Colonic mucosa (tissue), 4 donors: ENCODE data around the gene ETV6. TPM values are rescaled to one million over a fixed set of nuclear protein-coding genes. Genes with fewer than 3 reads are reported as not detected.

Experiments used
- DNase-seq: peaks from one replicate; pipeline ENCODE4 v3.0.0-alpha.2; 2020
- H3K27ac ChIP-seq: fragments of 200-600 bp; one replicate; pipeline ENCODE4 v1.8.0; 2021
- H3K27me3 ChIP-seq: fragments of 200-600 bp; one replicate; pipeline ENCODE4 v1.8.0; 2021
- H3K36me3 ChIP-seq: fragments of 200-600 bp; one replicate; pipeline ENCODE4 v1.8.0; 2021
- H3K4me1 ChIP-seq: fragments of 200-600 bp; one replicate; pipeline ENCODE4 v1.8.0; 2021; ENCODE audit warnings: mild to moderate bottlenecking
- H3K4me3 ChIP-seq: fragments of 200-600 bp; one replicate; pipeline ENCODE4 v1.8.0; 2021
- H3K9ac ChIP-seq, 2 donors: one replicate each; pipeline ENCODE4 v1.7.0; 2013; ENCODE audit warnings: control low read depth in 2 of 2, low read depth in 2 of 2, low read length in 2 of 2
- H3K9me3 ChIP-seq: fragments of 200-600 bp; one replicate; pipeline ENCODE4 v1.8.0; 2021
- intact Hi-C: fragments of 100-400 bp; cut with DNase I; formaldehyde crosslinking; loops from one replicate; pipeline ENCODE4 v1.14.1; 2022
- total RNA-seq, 2 donors: library from RNA; stranded (reverse); fragmentation: NEBNext Ultra II Directional in 1 of 2; extraction: Animal tissue kit (Norgen Biotek cat#: 25700) in 1 of 2; gene quantifications; one replicate each; pipeline ENCODE4 v1.2.1, GENCODE V29; 2021
- TF ChIP-seq, protein P1 (sequence below): fragments of 200-600 bp; IDR thresholded peaks from one replicate; pipeline ENCODE4 v1.8.0; 2022; ENCODE audit warnings: antibody characterized with exemption, mild to moderate bottlenecking
- donor health status: healthy.
- donor health status: DM: no; HTN: no; CAD: no.
- donor health status: DM: no; HTN: no; CAD: no.

Gene ETV6
- total RNA-seq, 2 donors from 2014 or later: 49.2 to 73.1 TPM

DNA sequence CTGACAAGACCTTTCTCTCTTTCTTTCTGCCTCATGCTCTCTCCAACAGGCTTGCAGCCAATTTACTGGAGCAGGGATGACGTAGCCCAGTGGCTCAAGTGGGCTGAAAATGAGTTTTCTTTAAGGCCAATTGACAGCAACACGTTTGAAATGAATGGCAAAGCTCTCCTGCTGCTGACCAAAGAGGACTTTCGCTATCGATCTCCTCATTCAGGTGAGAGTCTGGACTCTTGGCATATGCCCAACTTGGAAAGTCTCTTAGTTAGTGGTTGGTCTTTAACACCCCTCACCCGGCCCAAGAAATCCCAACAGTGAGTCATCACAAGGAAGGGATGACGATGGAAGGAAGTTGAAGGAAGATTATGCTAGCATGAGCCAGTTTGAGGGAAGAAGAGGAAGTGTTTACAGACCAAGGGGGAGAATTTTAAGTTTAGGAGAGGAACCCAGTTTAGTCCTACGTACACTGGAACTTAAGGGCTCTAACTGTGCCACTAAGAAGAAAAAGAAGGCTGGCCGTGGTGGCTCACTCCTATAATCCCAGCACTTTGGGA is 189.7 kb downstream of the ETV6 start:
- TF ChIP-seq, protein P1, sequence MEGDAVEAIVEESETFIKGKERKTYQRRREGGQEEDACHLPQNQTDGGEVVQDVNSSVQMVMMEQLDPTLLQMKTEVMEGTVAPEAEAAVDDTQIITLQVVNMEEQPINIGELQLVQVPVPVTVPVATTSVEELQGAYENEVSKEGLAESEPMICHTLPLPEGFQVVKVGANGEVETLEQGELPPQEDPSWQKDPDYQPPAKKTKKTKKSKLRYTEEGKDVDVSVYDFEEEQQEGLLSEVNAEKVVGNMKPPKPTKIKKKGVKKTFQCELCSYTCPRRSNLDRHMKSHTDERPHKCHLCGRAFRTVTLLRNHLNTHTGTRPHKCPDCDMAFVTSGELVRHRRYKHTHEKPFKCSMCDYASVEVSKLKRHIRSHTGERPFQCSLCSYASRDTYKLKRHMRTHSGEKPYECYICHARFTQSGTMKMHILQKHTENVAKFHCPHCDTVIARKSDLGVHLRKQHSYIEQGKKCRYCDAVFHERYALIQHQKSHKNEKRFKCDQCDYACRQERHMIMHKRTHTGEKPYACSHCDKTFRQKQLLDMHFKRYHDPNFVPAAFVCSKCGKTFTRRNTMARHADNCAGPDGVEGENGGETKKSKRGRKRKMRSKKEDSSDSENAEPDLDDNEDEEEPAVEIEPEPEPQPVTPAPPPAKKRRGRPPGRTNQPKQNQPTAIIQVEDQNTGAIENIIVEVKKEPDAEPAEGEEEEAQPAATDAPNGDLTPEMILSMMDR: no peak
- H3K9ac ChIP-seq: peak overlapping the region in 1 of 2 donors; percentile 51
- peaks cover 23% of the 10 kb centered on the region for H3K4me1 ChIP-seq
- H3K4me3 ChIP-seq: no peak overlapping the region
- intact Hi-C loops: no loop called here
- peak; percentile 75 for DNase-seq
- no peaks in the 10 kb centered on the region for H3K36me3 ChIP-seq
- peak overlapping the region; percentile 75 for H3K27ac ChIP-seq
- H3K9me3 ChIP-seq: no peaks in the 10 kb centered on the region
- no peaks in the 10 kb centered on the region for H3K27me3 ChIP-seq

DNA sequence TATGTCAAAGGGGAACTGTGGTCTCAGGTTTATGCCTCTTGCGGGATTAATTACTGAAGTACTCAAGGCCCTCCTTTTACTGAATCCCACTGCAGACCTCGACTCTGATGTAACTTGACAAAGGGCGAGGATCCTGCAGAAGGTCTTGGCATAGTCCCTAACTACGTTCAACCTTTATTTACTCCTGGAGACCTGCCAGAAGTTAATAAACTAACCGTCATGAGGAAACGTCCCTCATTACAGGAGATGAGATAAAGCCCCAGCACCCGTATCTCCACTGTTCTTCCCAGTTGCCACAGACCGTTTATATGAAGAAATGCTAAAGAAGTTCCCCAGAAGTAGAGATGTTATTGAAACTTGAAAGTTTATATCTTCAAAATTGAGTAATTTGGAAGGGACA is 190.9 kb downstream of the ETV6 start:
- intact Hi-C loops: no loop called here
- no peak overlapping the region for H3K4me3 ChIP-seq
- no peaks in the 10 kb centered on the region for H3K9me3 ChIP-seq
- H3K27ac ChIP-seq: peak overlapping the region; percentile 75
- no peaks in the 10 kb centered on the region for H3K36me3 ChIP-seq
- no peaks in the 10 kb centered on the region for H3K27me3 ChIP-seq
- DNase-seq: peak; percentile 71
- TF ChIP-seq, protein P1: no peak
- peaks cover 17% of the 10 kb centered on the region for H3K4me1 ChIP-seq
- peak overlapping the region in 1 of 2 donors; percentile 23 for H3K9ac ChIP-seq

DNA sequence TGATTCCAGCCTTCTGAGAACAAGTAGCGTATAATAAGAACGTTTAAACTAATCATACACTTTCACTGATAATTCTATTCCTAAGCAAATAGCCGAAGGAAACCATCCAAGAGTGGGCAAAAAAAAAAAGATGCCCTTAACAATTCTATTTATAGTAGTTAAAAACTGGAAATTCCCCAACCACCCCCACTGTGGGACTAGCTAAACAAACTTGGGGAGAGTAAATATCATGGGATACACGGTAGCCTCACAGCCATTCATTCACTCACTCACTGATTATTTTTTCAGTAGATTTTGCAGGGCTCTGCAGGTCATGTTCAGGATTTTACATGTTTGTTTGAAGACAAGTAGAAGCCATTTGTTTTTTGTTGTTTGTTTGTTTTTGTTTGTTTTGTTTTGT is 197.0 kb downstream of the ETV6 start:
- Histone ChIP-seq H3K4me1 (peaks cover under 1% of the 10 kb centered on the region), H3K27ac (no peak overlapping the region), H3K27me3 (no peaks in the 10 kb centered on the region), H3K9ac (no peak overlapping the region), H3K4me3 (no peak overlapping the region), H3K36me3 (no peaks in the 10 kb centered on the region), H3K9me3 (no peaks in the 10 kb centered on the region)
- no peak for DNase-seq
- intact Hi-C loops: no loop called here
- TF ChIP-seq, protein P1: no peak

DNA sequence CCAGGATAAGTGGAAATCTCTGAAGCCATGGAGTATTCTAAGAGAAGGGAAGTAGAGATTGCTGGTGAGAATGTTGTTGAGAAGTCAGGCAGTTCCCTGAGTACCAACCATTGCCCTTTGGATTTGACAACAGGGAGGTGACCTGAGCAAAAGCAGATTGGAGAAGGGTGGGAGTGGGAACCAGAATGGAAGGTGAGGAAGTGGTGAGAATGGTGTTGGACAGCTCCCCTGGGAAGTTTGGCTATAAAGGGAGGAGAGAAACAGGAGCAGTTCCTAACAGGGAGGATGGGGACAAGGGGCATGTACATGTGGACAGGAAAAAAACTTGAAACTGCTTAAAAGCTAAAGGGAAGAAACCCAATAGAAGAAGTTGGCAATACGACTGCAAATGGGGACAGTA is 198.1 kb downstream of the ETV6 start:
- Histone ChIP-seq H3K9me3 (no peaks in the 10 kb centered on the region), H3K4me3 (no peak overlapping the region), H3K9ac (no peak overlapping the region), H3K27me3 (no peaks in the 10 kb centered on the region), H3K4me1 (no peaks in the 10 kb centered on the region), H3K27ac (no peak overlapping the region), H3K36me3 (no peaks in the 10 kb centered on the region)
- TF ChIP-seq, protein P1: no peak
- intact Hi-C loops: no loop called here
- DNase-seq: no peak

DNA sequence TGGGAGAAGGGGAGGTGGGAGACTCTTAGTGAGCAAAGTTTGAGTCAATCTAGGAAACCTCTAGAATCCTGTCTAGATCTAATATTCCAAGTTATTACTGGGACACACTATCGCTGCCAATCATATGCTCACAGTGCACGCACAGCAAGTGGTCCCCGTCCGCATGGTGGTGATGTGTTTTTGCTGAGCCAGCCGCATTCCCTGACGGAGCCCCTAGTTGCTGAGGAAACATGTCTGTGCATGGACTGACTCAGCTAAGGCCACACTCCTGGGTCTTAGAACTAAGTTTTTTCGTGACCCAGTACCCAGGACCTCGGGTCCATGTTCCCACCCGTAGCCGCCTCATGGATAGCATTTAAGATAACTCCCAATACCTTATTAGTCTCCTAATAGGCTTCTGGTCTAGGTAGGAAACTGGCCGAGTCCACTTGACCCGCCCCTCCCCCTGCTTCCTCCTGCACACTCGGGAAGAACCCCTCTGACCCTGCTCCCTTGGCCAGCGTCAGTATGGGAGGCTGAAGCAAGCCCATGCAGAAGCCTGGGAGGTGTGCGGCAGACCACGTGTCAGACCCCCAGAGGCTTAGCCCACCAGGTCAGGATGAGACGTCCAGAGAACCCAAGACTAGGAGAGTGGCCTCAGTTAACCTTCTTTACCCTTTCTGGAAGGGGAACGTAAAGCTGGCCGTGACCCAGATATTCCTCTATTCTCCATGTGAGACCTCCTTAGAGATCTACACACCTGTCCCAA is 200.5 kb downstream of the ETV6 start:
- Histone ChIP-seq H3K9ac (no peak overlapping the region), H3K27me3 (no peaks in the 10 kb centered on the region), H3K4me3 (no peak overlapping the region), H3K9me3 (no peaks in the 10 kb centered on the region), H3K4me1 (peaks cover 3% of the 10 kb centered on the region), H3K36me3 (no peaks in the 10 kb centered on the region), H3K27ac (no peak overlapping the region)
- intact Hi-C loops: no loop called here
- DNase-seq: no peak
- TF ChIP-seq, protein P1: no peak
